Adrenal gland (tissue), 12 donors: ENCODE measurements around the gene CCDC183. TPM values are rescaled to one million over a fixed set of nuclear protein-coding genes. Genes with fewer than 3 reads are reported as not detected.

Experiments used
- DNase-seq, 7 donors: peaks; one replicate each; pipeline ENCODE4 v3.0.0-alpha.2; 2019 to 2020
- H3K27ac ChIP-seq, 5 donors: fragments of 200-600 bp; sonication (generic) in 4 of 5; 1 replicate in 3 of 5; 2 replicates in 2 of 5; pipeline versions ENCODE4 v1.5.1 to v1.8.0; 2016 to 2020; ENCODE audit warnings: mild to moderate bottlenecking in 1 of 5
- H3K27me3 ChIP-seq: fragments of 200-600 bp; 2 replicates; pipeline ENCODE4 v1.8.0; 2021
- H3K36me3 ChIP-seq, 2 donors: fragments of 200-600 bp; replicated peaks in 1 of 2; 1 replicate in 1 of 2; 2 replicates in 1 of 2; pipeline versions ENCODE4 v1.5.1 to v1.8.0; 2018 to 2022
- H3K4me1 ChIP-seq, 2 donors: fragments of 200-600 bp; replicated peaks in 1 of 2; 1 replicate in 1 of 2; 2 replicates in 1 of 2; pipeline versions ENCODE4 v1.5.1 to v1.8.0; 2018 to 2021
- H3K4me3 ChIP-seq, 4 donors: fragments of 200-600 bp; sonication (generic) in 3 of 4; one replicate each; pipeline ENCODE4 v1.5.1; 2016 to 2018
- H3K9me3 ChIP-seq, 3 donors: fragments of 200-600 bp; sonication (generic) in 1 of 3; replicated peaks in 1 of 3; 1 replicate in 2 of 3; 2 replicates in 1 of 3; pipeline versions ENCODE4 v1.5.1 to v1.8.0; 2016 to 2021
- POLR2A ChIP-seq, 2 donors: fragments of 450-650 bp; IDR thresholded peaks; one replicate each; pipeline ENCODE4 v1.6.1; 2017; ENCODE audit warnings: antibody characterized with exemption in 2 of 2, mild to moderate bottlenecking in 2 of 2, moderate library complexity in 1 of 2
- WGBS, 4 donors: extraction: QIAGEN DNeasy Blood & Tissue Kit in 2 of 4; methylation state at CpG; one replicate each; pipeline versions ENCODE4 v1.1.5 to v1.1.7; 2013 to 2017; 5-methylcytosine and 5-hydroxymethylcytosine counted together
- intact Hi-C, 2 donors: fragments of 100-400 bp; cut with DNase I; formaldehyde crosslinking; loops; one replicate each; pipeline versions ENCODE4 v1.14.1 to v1.15.0; 2022 to 2023
- polyA plus RNA-seq, 3 donors: library from polyadenylated mRNA; stranded (reverse); fragments of 200-250 nt in 2 of 3; fragments of 350-450 nt in 1 of 3; fragmentation: Illumina TruSeq in 1 of 3; extraction: RNeasy Lipid Tissue Mini Kit (QIAGEN cat#74804) in 1 of 3; gene quantifications; one replicate each; pipeline ENCODE4 v1.2.3, GENCODE V29; 2013 to 2014
- total RNA-seq, 9 donors: library from RNA; depleted of rRNA in 4 of 9; stranded (reverse); fragments of >200 nt in 4 of 9; fragments of 120-200 nt in 1 of 9; fragmentation: NEBNext Ultra II Directional in 1 of 9; extraction: Animal tissue kit (Norgen Biotek cat#: 25700) in 1 of 9; gene quantifications; one replicate each; pipeline versions ENCODE4 v1.1.0 to v1.2.4, GENCODE V29; 2013 to 2023
- TF ChIP-seq, protein P1 (sequence below), 6 experiments: fragments of 450-650 bp in 4 of 6; fragments of 200-600 bp in 2 of 6; sonication (generic) in 1 of 6; IDR thresholded peaks; 1 replicate in 5 of 6; 2 replicates in 1 of 6; pipeline versions ENCODE4 v1.5.1 to v1.8.0; 2016 to 2021; ENCODE audit warnings: antibody characterized with exemption in 6 of 6, mild to moderate bottlenecking in 2 of 6, moderate library complexity in 1 of 6
- donor health status: healthy with polysubstance abuse.
- donor health status: Bipolar disorder and iron deficiency.
- donor health status: DM: yes; HTN: yes; CAD: no.
- donor health status: DM: no; HTN: no; CAD: no.
- donor health status: DM: no; HTN: no; CAD: no.
- donor health status: DM: yes; HTN: yes; CAD: no.

Gene CCDC183
- total and polyA plus RNA-seq, 12 donors, result 0.46 to 17.5 (median 1.8) TPM; not detected in 1

GRCh38 chr9:136804509-136805206, 8.5 kb downstream of the CCDC183 start:
- WGBS, 4 donors, result 92 to 95% (median 93%) methylated on average over 10 to 20 of the region's 20 CpGs
- Histone ChIP-seq H3K36me3 (no peaks in the 10 kb centered on the region), H3K27me3 (no peaks in the 10 kb centered on the region), H3K9me3 (no peaks in the 10 kb centered on the region), H3K4me3 (no peak overlapping the region), H3K4me1 (peaks cover 9 to 37% of the 10 kb centered on the region in 2 donors), H3K27ac (no peak overlapping the region)
- TF ChIP-seq, protein P1, sequence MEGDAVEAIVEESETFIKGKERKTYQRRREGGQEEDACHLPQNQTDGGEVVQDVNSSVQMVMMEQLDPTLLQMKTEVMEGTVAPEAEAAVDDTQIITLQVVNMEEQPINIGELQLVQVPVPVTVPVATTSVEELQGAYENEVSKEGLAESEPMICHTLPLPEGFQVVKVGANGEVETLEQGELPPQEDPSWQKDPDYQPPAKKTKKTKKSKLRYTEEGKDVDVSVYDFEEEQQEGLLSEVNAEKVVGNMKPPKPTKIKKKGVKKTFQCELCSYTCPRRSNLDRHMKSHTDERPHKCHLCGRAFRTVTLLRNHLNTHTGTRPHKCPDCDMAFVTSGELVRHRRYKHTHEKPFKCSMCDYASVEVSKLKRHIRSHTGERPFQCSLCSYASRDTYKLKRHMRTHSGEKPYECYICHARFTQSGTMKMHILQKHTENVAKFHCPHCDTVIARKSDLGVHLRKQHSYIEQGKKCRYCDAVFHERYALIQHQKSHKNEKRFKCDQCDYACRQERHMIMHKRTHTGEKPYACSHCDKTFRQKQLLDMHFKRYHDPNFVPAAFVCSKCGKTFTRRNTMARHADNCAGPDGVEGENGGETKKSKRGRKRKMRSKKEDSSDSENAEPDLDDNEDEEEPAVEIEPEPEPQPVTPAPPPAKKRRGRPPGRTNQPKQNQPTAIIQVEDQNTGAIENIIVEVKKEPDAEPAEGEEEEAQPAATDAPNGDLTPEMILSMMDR (IDR thresholded peaks at IDR 0.05), result no peak
- TF ChIP-seq POLR2A (IDR thresholded peaks at IDR 0.05), result no peak
- peak in 2 of 7 donors; percentile 35 to 39 for DNase-seq
- intact Hi-C loops, result no loop called here

DNA sequence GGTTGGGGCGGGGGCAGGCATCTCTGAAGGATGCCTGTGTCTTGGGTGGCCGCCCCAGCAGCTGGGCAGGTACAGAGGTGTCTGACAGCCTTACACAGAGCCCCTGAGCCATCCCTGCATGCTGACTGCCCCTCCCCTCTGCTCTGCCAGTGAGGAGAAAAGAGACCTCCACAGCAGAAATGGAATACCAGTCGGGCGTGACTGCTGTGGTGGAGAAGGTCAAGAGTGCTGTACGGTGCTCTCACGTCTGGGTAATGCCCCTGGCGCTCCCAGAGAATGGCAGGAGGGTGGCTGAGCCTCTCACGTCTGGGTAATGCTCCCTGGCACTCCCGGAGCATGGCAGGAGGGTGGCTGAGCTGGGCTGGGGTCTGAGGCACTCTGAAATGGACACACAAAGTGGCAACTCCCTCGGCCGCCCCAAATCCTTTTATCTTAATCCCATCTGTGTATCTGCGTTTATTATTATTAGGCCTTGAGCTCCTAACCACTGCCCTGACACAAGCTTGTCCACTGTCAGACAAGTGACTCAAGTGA, 9.1 kb downstream of the CCDC183 start:
- Histone ChIP-seq H3K9me3 (no peaks in the 10 kb centered on the region), H3K36me3 (no peaks in the 10 kb centered on the region), H3K27ac (no peak overlapping the region), H3K4me3 (no peak overlapping the region), H3K4me1 (peaks cover 9 to 33% of the 10 kb centered on the region in 2 donors), H3K27me3 (no peaks in the 10 kb centered on the region)
- intact Hi-C loops, result no loop called here
- WGBS, 4 donors, result 63 to 83% (median 78%) methylated on average over 10 to 12 of the region's 12 CpGs
- TF ChIP-seq, protein P1 (IDR thresholded peaks at IDR 0.05), result no peak
- TF ChIP-seq POLR2A (IDR thresholded peaks at IDR 0.05), result no peak
- peak in 1 of 7 donors; percentile 22 for DNase-seq

- no peaks in the 10 kb centered on the region for H3K27me3 ChIP-seq
These were observed 9.9 kb downstream of the CCDC183 start for GRCh38 chr9:136806067-136806466.

DNA sequence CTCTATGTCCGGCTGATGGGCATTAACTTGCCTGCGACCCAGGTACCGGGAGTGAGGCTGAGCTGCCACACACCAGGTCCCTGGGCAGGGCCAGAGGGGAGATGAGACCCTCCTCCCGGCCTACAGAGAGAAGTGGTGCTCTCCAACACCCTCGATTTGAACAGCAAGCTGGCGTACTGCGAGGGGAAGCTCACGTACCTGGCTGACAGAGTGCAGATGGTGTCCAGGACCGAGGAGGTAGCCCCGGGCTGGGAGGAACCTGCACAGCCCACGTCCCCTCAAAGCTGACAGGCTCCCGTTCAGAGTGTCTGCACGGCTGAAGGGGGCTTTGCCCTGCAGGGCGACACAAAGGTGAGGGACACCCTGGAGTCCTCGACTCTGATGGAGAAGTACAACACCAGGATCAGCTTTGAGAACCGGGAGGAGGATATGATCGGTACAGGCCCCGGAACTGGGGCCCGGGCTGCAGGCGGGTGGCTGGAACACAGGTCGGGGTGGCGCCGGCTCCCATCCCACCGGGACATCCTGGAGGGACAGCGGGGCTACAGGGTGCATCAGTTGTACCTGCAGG, 10.6 kb downstream of the CCDC183 start:
- Histone ChIP-seq H3K36me3 (no peaks in the 10 kb centered on the region), H3K27ac (peak overlapping the region in 2 of 5 donors; percentile 93 to 94), H3K27me3 (no peaks in the 10 kb centered on the region), H3K9me3 (no peaks in the 10 kb centered on the region), H3K4me1 (peaks cover 9 to 25% of the 10 kb centered on the region in 2 donors), H3K4me3 (peak overlapping the region in 2 of 4 donors; percentile 76 to 100)
- no peak for TF ChIP-seq POLR2A (IDR thresholded peaks at IDR 0.05)
- TF ChIP-seq, protein P1 (IDR thresholded peaks at IDR 0.05), result no peak
- 76 to 83% (median 80%) methylated on average over 10 to 25 of the region's 25 CpGs for WGBS, 4 donors
- no peak for DNase-seq
- intact Hi-C loops, result no loop called here

More at GRCh38 chr9:136806067-136806466, 9.9 kb downstream of the CCDC183 start:
- TF ChIP-seq POLR2A (IDR thresholded peaks at IDR 0.05), result no peak
- TF ChIP-seq, protein P1 (IDR thresholded peaks at IDR 0.05), result no peak
- intact Hi-C loops, result no loop called here
- WGBS, 4 donors, result 93 to 97% (median 95%) methylated on average over 3 to 10 of the region's 10 CpGs
- Histone ChIP-seq H3K27ac (no peak overlapping the region), H3K4me1 (peaks cover 9 to 25% of the 10 kb centered on the region in 2 donors), H3K36me3 (no peaks in the 10 kb centered on the region), H3K9me3 (no peaks in the 10 kb centered on the region), H3K4me3 (no peak overlapping the region)
- no peak for DNase-seq
